ENCODE results near the gene SORCS3.

SORCS3 gene

GRCh38 chr10:105252911-105253310, 611.8 kb downstream of the SORCS3 start:
- Histone ChIP-seq H3K4me1 (ENCODE audit: control insufficient read depth, low read depth, low read length) (no peaks in the 10 kb centered on the region), H3K36me3 (ENCODE audit: control insufficient read depth, insufficient read depth, low read length) (no peaks in the 10 kb centered on the region), H3K56ac (ENCODE audit: low read length) (no peak overlapping the region), H3K9ac (ENCODE audit: low read length) (no peak overlapping the region), H4K5ac (ENCODE audit: low read length) (no peak overlapping the region), H2BK120ac (ENCODE audit: low read depth, low read length) (no peak overlapping the region), H3K23ac (ENCODE audit: low read length) (no peak overlapping the region), H3K4me2 (ENCODE audit: low read length) (no peak overlapping the region), H3K27ac (ENCODE audit: low read depth, low read length) (no peak overlapping the region), H3K18ac (ENCODE audit: low read length) (no peak overlapping the region), H3K79me2 (ENCODE audit: control insufficient read depth, insufficient read depth, low read length) (no peaks in the 10 kb centered on the region), H4K8ac (ENCODE audit: low read depth, low read length) (no peak overlapping the region), H2BK5ac (ENCODE audit: low read length) (no peak overlapping the region), H3K4ac (ENCODE audit: low read depth, low read length) (no peak overlapping the region), H3K27me3 (ENCODE audit: insufficient read depth, low read length, poor library complexity) (no peaks in the 10 kb centered on the region), H2AK5ac (ENCODE audit: low read length) (no peak overlapping the region), H3K4me3 (ENCODE audit: low read length) (no peak overlapping the region), H3K79me1 (ENCODE audit: low read length) (no peaks in the 10 kb centered on the region), H2BK15ac (replicated peaks; ENCODE audit: low read depth) (no peak overlapping the region)
- DNase-seq, result peak; percentile 27

- H3K79me2 ChIP-seq (ENCODE audit: control insufficient read depth, insufficient read depth, low read length), result no peaks in the 10 kb centered on the region
- H3K4ac ChIP-seq (ENCODE audit: low read depth, low read length), result no peak overlapping the region
- H2BK120ac ChIP-seq (ENCODE audit: low read depth, low read length), result no peak overlapping the region
- H3K4me3 ChIP-seq (ENCODE audit: low read length), result no peak overlapping the region
- no peak overlapping the region for H4K5ac ChIP-seq (ENCODE audit: low read length)
- DNase-seq, result no peak
- no peaks in the 10 kb centered on the region for H3K27me3 ChIP-seq (ENCODE audit: insufficient read depth, low read length, poor library complexity)
- no peaks in the 10 kb centered on the region for H3K79me1 ChIP-seq (ENCODE audit: low read length)
- no peak overlapping the region for H2BK15ac ChIP-seq (replicated peaks; ENCODE audit: low read depth)
- no peak overlapping the region for H3K18ac ChIP-seq (ENCODE audit: low read length)
- H3K4me1 ChIP-seq (ENCODE audit: control insufficient read depth, low read depth, low read length), result no peaks in the 10 kb centered on the region
- no peak overlapping the region for H4K8ac ChIP-seq (ENCODE audit: low read depth, low read length)
- no peaks in the 10 kb centered on the region for H3K36me3 ChIP-seq (ENCODE audit: control insufficient read depth, insufficient read depth, low read length)
- H3K4me2 ChIP-seq (ENCODE audit: low read length), result no peak overlapping the region
- no peak overlapping the region for H3K9ac ChIP-seq (ENCODE audit: low read length)
- no CpG with 5 or more reads among the region's 8 CpGs for WGBS (ENCODE audit: extremely low coverage, insufficient coverage, low lambda C conversion rate)
- H2BK5ac ChIP-seq (ENCODE audit: low read length), result no peak overlapping the region
- no peak overlapping the region for H3K56ac ChIP-seq (ENCODE audit: low read length)
- H2AK5ac ChIP-seq (ENCODE audit: low read length), result no peak overlapping the region
- no peak overlapping the region for H3K23ac ChIP-seq (ENCODE audit: low read length)
- H3K27ac ChIP-seq (ENCODE audit: low read depth, low read length), result no peak overlapping the region
Measured at GRCh38 chr10:105253515-105254212, 612.6 kb downstream of the SORCS3 start.

- H3K79me2 ChIP-seq (ENCODE audit: control insufficient read depth, insufficient read depth, low read length), result no peaks in the 10 kb centered on the region
- H3K36me3 ChIP-seq (ENCODE audit: control insufficient read depth, insufficient read depth, low read length), result no peaks in the 10 kb centered on the region
- no peak overlapping the region for H3K9ac ChIP-seq (ENCODE audit: low read length)
- no peak overlapping the region for H2BK15ac ChIP-seq (replicated peaks; ENCODE audit: low read depth)
- no peak overlapping the region for H2AK5ac ChIP-seq (ENCODE audit: low read length)
- no peak overlapping the region for H4K8ac ChIP-seq (ENCODE audit: low read depth, low read length)
- no peak overlapping the region for H3K27ac ChIP-seq (ENCODE audit: low read depth, low read length)
- H3K23ac ChIP-seq (ENCODE audit: low read length), result no peak overlapping the region
- no peak for DNase-seq
- H3K4me2 ChIP-seq (ENCODE audit: low read length), result no peak overlapping the region
- no peak overlapping the region for H3K4ac ChIP-seq (ENCODE audit: low read depth, low read length)
- no peaks in the 10 kb centered on the region for H3K79me1 ChIP-seq (ENCODE audit: low read length)
- H2BK120ac ChIP-seq (ENCODE audit: low read depth, low read length), result no peak overlapping the region
- no CpG with 5 or more reads among the region's 3 CpGs for WGBS (ENCODE audit: extremely low coverage, insufficient coverage, low lambda C conversion rate)
- no peak overlapping the region for H3K4me3 ChIP-seq (ENCODE audit: low read length)
- no peaks in the 10 kb centered on the region for H3K4me1 ChIP-seq (ENCODE audit: control insufficient read depth, low read depth, low read length)
- no peak overlapping the region for H4K5ac ChIP-seq (ENCODE audit: low read length)
- H2BK5ac ChIP-seq (ENCODE audit: low read length), result no peak overlapping the region
- H3K56ac ChIP-seq (ENCODE audit: low read length), result no peak overlapping the region
- H3K27me3 ChIP-seq (ENCODE audit: insufficient read depth, low read length, poor library complexity), result no peaks in the 10 kb centered on the region
- H3K18ac ChIP-seq (ENCODE audit: low read length), result no peak overlapping the region
Measured at GRCh38 chr10:105258036-105258673, 617.1 kb downstream of the SORCS3 start.

- no peak overlapping the region for H3K9ac ChIP-seq (ENCODE audit: low read length)
- no peak overlapping the region for H2BK120ac ChIP-seq (ENCODE audit: low read depth, low read length)
- H4K5ac ChIP-seq (ENCODE audit: low read length), result no peak overlapping the region
- no CpG with 5 or more reads among the region's 1 CpG for WGBS (ENCODE audit: extremely low coverage, insufficient coverage, low lambda C conversion rate)
- H3K18ac ChIP-seq (ENCODE audit: low read length), result no peak overlapping the region
- no peak for DNase-seq
- no peaks in the 10 kb centered on the region for H3K36me3 ChIP-seq (ENCODE audit: control insufficient read depth, insufficient read depth, low read length)
- no peaks in the 10 kb centered on the region for H3K27me3 ChIP-seq (ENCODE audit: insufficient read depth, low read length, poor library complexity)
- H3K23ac ChIP-seq (ENCODE audit: low read length), result no peak overlapping the region
- H2BK5ac ChIP-seq (ENCODE audit: low read length), result no peak overlapping the region
- no peak overlapping the region for H3K56ac ChIP-seq (ENCODE audit: low read length)
- H3K4me2 ChIP-seq (ENCODE audit: low read length), result no peak overlapping the region
- no peak overlapping the region for H4K8ac ChIP-seq (ENCODE audit: low read depth, low read length)
- no peak overlapping the region for H3K4ac ChIP-seq (ENCODE audit: low read depth, low read length)
- no peaks in the 10 kb centered on the region for H3K79me1 ChIP-seq (ENCODE audit: low read length)
- H3K4me3 ChIP-seq (ENCODE audit: low read length), result no peak overlapping the region
- H3K27ac ChIP-seq (ENCODE audit: low read depth, low read length), result no peak overlapping the region
- no peaks in the 10 kb centered on the region for H3K4me1 ChIP-seq (ENCODE audit: control insufficient read depth, low read depth, low read length)
- H2BK15ac ChIP-seq (replicated peaks; ENCODE audit: low read depth), result no peak overlapping the region
- H2AK5ac ChIP-seq (ENCODE audit: low read length), result no peak overlapping the region
- H3K79me2 ChIP-seq (ENCODE audit: control insufficient read depth, insufficient read depth, low read length), result no peaks in the 10 kb centered on the region
Measured at GRCh38 chr10:105258674-105259065, 617.6 kb downstream of the SORCS3 start.

GRCh38 chr10:105259201-105259600, 618.1 kb downstream of the SORCS3 start:
- Histone ChIP-seq H4K5ac (ENCODE audit: low read length) (no peak overlapping the region), H3K23ac (ENCODE audit: low read length) (no peak overlapping the region), H4K8ac (ENCODE audit: low read depth, low read length) (no peak overlapping the region), H3K36me3 (ENCODE audit: control insufficient read depth, insufficient read depth, low read length) (no peaks in the 10 kb centered on the region), H3K79me2 (ENCODE audit: control insufficient read depth, insufficient read depth, low read length) (no peaks in the 10 kb centered on the region), H2AK5ac (ENCODE audit: low read length) (no peak overlapping the region), H3K9ac (ENCODE audit: low read length) (no peak overlapping the region), H2BK120ac (ENCODE audit: low read depth, low read length) (no peak overlapping the region), H3K4me1 (ENCODE audit: control insufficient read depth, low read depth, low read length) (no peaks in the 10 kb centered on the region), H3K27ac (ENCODE audit: low read depth, low read length) (no peak overlapping the region), H2BK15ac (replicated peaks; ENCODE audit: low read depth) (no peak overlapping the region), H3K79me1 (ENCODE audit: low read length) (no peaks in the 10 kb centered on the region), H3K4ac (ENCODE audit: low read depth, low read length) (no peak overlapping the region), H3K56ac (ENCODE audit: low read length) (no peak overlapping the region), H3K4me3 (ENCODE audit: low read length) (no peak overlapping the region), H2BK5ac (ENCODE audit: low read length) (no peak overlapping the region), H3K18ac (ENCODE audit: low read length) (no peak overlapping the region), H3K4me2 (ENCODE audit: low read length) (no peak overlapping the region), H3K27me3 (ENCODE audit: insufficient read depth, low read length, poor library complexity) (no peaks in the 10 kb centered on the region)
- WGBS (ENCODE audit: extremely low coverage, insufficient coverage, low lambda C conversion rate), result no CpG with 5 or more reads among the region's 2 CpGs
- no peak for DNase-seq

- H3K36me3 ChIP-seq (ENCODE audit: control insufficient read depth, insufficient read depth, low read length), result no peaks in the 10 kb centered on the region
- H3K79me1 ChIP-seq (ENCODE audit: low read length), result no peaks in the 10 kb centered on the region
- no peak overlapping the region for H2BK5ac ChIP-seq (ENCODE audit: low read length)
- no CpG with 5 or more reads among the region's 2 CpGs for WGBS (ENCODE audit: extremely low coverage, insufficient coverage, low lambda C conversion rate)
- no peak for DNase-seq
- no peak overlapping the region for H2AK5ac ChIP-seq (ENCODE audit: low read length)
- H3K4me3 ChIP-seq (ENCODE audit: low read length), result no peak overlapping the region
- H3K4me1 ChIP-seq (ENCODE audit: control insufficient read depth, low read depth, low read length), result no peaks in the 10 kb centered on the region
- no peak overlapping the region for H2BK120ac ChIP-seq (ENCODE audit: low read depth, low read length)
- H4K8ac ChIP-seq (ENCODE audit: low read depth, low read length), result no peak overlapping the region
- H2BK15ac ChIP-seq (replicated peaks; ENCODE audit: low read depth), result no peak overlapping the region
- no peak overlapping the region for H3K9ac ChIP-seq (ENCODE audit: low read length)
- no peak overlapping the region for H4K5ac ChIP-seq (ENCODE audit: low read length)
- no peaks in the 10 kb centered on the region for H3K79me2 ChIP-seq (ENCODE audit: control insufficient read depth, insufficient read depth, low read length)
- H3K4me2 ChIP-seq (ENCODE audit: low read length), result no peak overlapping the region
- H3K18ac ChIP-seq (ENCODE audit: low read length), result no peak overlapping the region
- no peak overlapping the region for H3K27ac ChIP-seq (ENCODE audit: low read depth, low read length)
- no peak overlapping the region for H3K23ac ChIP-seq (ENCODE audit: low read length)
- H3K4ac ChIP-seq (ENCODE audit: low read depth, low read length), result no peak overlapping the region
- H3K27me3 ChIP-seq (ENCODE audit: insufficient read depth, low read length, poor library complexity), result no peaks in the 10 kb centered on the region
- H3K56ac ChIP-seq (ENCODE audit: low read length), result no peak overlapping the region
Measured at GRCh38 chr10:105262666-105263065, 621.6 kb downstream of the SORCS3 start.

Data from mesendoderm (in vitro differentiated cells).